ENCODE measurements around the gene VIM.
A peak's percentile ranks its signal among the peaks of the same experiment; 100 is the strongest.

The VIM gene

GRCh38 chr10:17276756-17277424, 48.8 kb downstream of the VIM start:
- TF ChIP-seq CTCF (IDR thresholded peaks at IDR 0.05; ENCODE audit: insufficient read depth, low read depth, low read length, missing control alignments) = no peak
- DNase-seq (ENCODE audit: low read depth) = peak; percentile 32
- H3K4me3 ChIP-seq (ENCODE audit: low read length) = no peak overlapping the region

DNA sequence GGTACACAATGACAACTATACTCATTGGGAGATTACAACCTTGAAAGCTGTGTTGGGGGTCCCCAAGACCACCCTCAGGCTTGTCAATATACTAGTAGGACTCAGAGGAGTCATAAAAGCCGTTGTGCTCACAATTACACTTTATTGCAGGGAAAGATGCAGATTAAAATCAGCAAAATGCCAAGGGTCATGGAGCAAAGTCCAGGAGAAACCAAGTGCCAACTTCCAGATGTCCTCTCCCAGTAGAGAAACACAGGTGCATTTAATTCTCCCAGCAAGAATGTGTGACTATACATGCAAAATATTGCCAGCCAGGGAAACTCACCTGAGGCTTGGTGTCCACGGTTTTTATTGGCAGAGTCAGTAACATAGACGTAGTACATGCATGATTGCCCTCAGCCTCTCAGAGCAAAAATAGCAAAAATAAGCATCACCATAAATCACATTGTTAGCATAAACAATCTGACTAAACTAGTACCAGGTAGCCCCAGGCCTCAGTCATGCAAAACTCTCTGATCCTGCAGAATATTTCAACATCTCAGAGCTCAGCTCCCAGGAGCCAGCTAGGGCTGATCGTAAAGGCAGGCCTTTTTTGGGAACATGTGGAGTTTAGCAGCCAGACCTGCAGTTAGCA, 50.7 kb downstream of the VIM start:
- peak; percentile 50 for DNase-seq (ENCODE audit: low read depth)
- no peak overlapping the region for H3K4me3 ChIP-seq (ENCODE audit: low read length)
- no peak for TF ChIP-seq CTCF (IDR thresholded peaks at IDR 0.05; ENCODE audit: insufficient read depth, low read depth, low read length, missing control alignments)

DNA sequence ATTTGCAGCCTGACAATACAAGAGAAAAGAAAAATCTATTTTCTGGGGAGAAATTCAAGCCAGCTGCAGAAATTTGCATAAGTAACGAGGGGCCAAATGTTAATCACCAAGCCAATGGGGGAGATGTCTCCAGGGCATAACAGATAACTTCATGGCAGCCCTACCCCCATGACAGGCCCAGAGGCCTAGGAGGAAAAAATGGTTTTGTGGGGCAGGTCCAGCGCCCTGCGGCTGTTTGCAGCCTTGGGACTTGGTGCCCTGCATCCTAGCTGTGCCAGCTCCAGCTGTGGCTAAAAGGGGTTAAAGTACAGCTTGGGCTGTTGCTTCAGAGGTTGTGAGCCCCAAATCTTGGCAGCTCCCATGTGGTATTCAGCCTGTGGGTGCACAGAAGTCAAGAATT, 54.3 kb downstream of the VIM start:
- no peak for TF ChIP-seq CTCF (IDR thresholded peaks at IDR 0.05; ENCODE audit: insufficient read depth, low read depth, low read length, missing control alignments)
- DNase-seq (ENCODE audit: low read depth) = no peak

DNA sequence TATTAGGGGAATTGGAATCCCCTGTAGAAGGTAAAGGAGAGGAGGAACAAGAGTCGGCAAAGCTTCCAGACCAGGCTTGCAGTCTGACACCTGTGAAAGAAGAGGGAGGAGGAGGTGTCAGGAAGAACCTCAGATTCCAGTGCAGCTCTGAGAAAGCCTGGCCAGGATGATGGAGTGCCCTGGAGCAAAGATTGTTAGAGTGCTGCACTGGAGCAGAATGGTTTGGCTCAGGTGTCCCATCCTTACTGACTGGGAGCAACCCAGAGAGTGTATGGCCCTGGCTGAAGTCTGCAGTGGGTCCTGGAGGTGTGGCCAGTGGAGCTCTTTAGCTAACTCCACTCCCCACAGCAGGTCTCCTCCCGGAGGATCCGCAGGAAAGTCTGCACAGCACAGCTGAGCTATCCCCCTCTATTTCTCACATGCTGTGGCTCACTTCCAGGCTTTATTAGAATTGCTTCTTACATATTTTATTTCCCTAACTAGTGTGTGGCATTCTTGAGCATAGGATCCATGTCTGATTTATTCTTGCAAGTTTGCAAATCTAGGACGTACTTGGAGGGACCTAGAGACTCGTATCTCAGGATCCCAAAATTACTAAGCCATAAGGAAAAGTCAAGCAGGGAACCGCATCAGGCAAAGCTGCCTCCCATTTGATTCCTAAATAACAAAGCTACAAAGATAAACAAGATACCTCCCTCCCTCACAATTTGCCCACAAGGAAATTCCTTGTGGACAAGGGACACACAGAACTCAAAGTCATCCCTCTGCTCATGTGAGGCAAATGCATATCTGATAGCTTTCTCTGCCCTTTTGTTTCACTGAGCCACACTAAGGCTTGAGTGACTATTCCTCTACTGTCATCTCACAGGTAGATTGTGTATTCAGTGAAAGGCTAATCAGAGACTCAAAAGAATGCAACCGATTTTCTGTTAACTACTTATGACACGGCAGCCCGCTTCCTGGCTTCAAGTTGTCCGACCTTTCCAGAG, 58.8 kb downstream of the VIM start:
- H3K4me3 ChIP-seq (ENCODE audit: low read length) = no peak overlapping the region
- TF ChIP-seq CTCF (IDR thresholded peaks at IDR 0.05; ENCODE audit: insufficient read depth, low read depth, low read length, missing control alignments) = no peak

More for the DNA sequence above, 54.3 kb downstream of the VIM start:
- no peak overlapping the region for H3K4me3 ChIP-seq (ENCODE audit: low read length)

More for the DNA sequence above, 58.8 kb downstream of the VIM start:
- DNase-seq (ENCODE audit: low read depth) = no peak
